Psoas muscle (tissue), 8 donors: ENCODE data around the gene LURAP1L. TPM values are rescaled to one million over a fixed set of nuclear protein-coding genes. Genes with fewer than 3 reads are reported as not detected.
A peak's percentile ranks its signal among the peaks of the same experiment; 100 is the strongest.

Experiments
- ATAC-seq, 4 donors: fragments of 200-7000 bp; cut with Tn5 transposase; one replicate each; pipeline ENCODE4 v1.9.1; 2020; ENCODE audit warnings: moderate library complexity in 3 of 4, mild to moderate bottlenecking in 2 of 4
- DNase-seq, 2 donors: peaks; one replicate each; pipeline ENCODE4 v3.0.0-alpha.2; 2020
- H3K27ac ChIP-seq: fragments of 200-600 bp; one replicate; pipeline ENCODE4 v1.8.0; 2022
- H3K27me3 ChIP-seq, 3 donors: fragments of 200-600 bp in 1 of 3; one replicate each; pipeline versions ENCODE4 v1.6.1 to v1.8.0; 2013 to 2022; ENCODE audit warnings: low read length in 2 of 3, mild to moderate bottlenecking in 2 of 3, moderate library complexity in 1 of 3; ENCODE audit not compliant: insufficient read depth in 3 of 3
- H3K36me3 ChIP-seq, 2 donors: fragments of 200-600 bp in 1 of 2; one replicate each; pipeline versions ENCODE4 v1.6.1 to v1.8.0; 2013 to 2022; ENCODE audit warnings: low read depth in 1 of 2, mild to moderate bottlenecking in 1 of 2, moderate library complexity in 1 of 2; ENCODE audit not compliant: insufficient read depth in 1 of 2
- H3K4me1 ChIP-seq: fragments of 200-600 bp; one replicate; pipeline ENCODE4 v1.8.0; 2022
- H3K4me3 ChIP-seq: fragments of 200-600 bp; one replicate; pipeline ENCODE4 v1.8.0; 2022; ENCODE audit warnings: mild to moderate bottlenecking
- H3K9me3 ChIP-seq: fragments of 200-600 bp; one replicate; pipeline ENCODE4 v1.8.0; 2022
- WGBS, 3 donors: extraction: QIAGEN DNeasy Blood & Tissue Kit; methylation state at CpG; one replicate each; pipeline versions ENCODE4 v1.1.6 to v1.1.7; 2013; 5-methylcytosine and 5-hydroxymethylcytosine counted together
- intact Hi-C, 2 donors: fragments of 100-400 bp; cut with DNase I; formaldehyde crosslinking; loops; one replicate each; pipeline versions ENCODE4 v1.11.0 to v1.14.2; 2022
- polyA plus RNA-seq, 3 donors: library from polyadenylated mRNA; stranded (reverse); fragments of 200-250 nt; gene quantifications; one replicate each; pipeline ENCODE4 v1.2.3, GENCODE V29; 2013
- total RNA-seq, 4 donors: library from RNA; stranded (reverse); fragmentation: NEBNext Ultra II Directional in 2 of 4; extraction: Animal tissue kit (Norgen Biotek cat#: 25700) in 2 of 4; gene quantifications; one replicate each; pipeline versions ENCODE4 v1.2.1 to v1.2.4, GENCODE V29; 2021 to 2023
- TF ChIP-seq, protein P1 (sequence below): fragments of 200-600 bp; IDR thresholded peaks from one replicate; pipeline ENCODE4 v1.8.0; 2022; ENCODE audit warnings: antibody characterized with exemption
- donor health status: healthy with polysubstance abuse.
- donor health status: DM: no; HTN: no; CAD: no; lungs with moderate emphysema.
- donor health status: Bipolar disorder and iron deficiency.
- donor health status: healthy.
- donor health status: DM: yes; HTN: yes; CAD: no.
- donor health status: DM: no; HTN: no; CAD: no.
- donor health status: DM: no; HTN: no; CAD: no.
- donor health status: DM: yes; HTN: yes; CAD: no.

Gene LURAP1L
- total and polyA plus RNA-seq, 7 donors: 1.0 to 6.3 (median 2.5) TPM

- no peak for ATAC-seq
- intact Hi-C loops: loop anchor here in 1 of 2 donors (5.0 kb wide), 1 partner anchor 51 kb away; no protein-coding TSS in a partner anchor
- WGBS, 3 donors: 76 to 86% (median 76%) methylated on average over 2 of the region's 2 CpGs
Observed at GRCh38 chr9:12773562-12773961, 1.3 kb upstream of the LURAP1L start.

GRCh38 chr9:12775679-12776512, 1.1 kb downstream of the LURAP1L start:
- Histone ChIP-seq H3K36me3 (no peaks in the 10 kb centered on the region), H3K4me1 (peaks cover 4% of the 10 kb centered on the region), H3K27me3 (no peaks in the 10 kb centered on the region), H3K27ac (peak overlapping the region; percentile 65), H3K4me3 (peak overlapping the region; percentile 82), H3K9me3 (no peaks in the 10 kb centered on the region)
- WGBS, 3 donors: 0 to 1% (median 0%) methylated on average over 43 to 50 of the region's 50 CpGs
- TF ChIP-seq, protein P1, sequence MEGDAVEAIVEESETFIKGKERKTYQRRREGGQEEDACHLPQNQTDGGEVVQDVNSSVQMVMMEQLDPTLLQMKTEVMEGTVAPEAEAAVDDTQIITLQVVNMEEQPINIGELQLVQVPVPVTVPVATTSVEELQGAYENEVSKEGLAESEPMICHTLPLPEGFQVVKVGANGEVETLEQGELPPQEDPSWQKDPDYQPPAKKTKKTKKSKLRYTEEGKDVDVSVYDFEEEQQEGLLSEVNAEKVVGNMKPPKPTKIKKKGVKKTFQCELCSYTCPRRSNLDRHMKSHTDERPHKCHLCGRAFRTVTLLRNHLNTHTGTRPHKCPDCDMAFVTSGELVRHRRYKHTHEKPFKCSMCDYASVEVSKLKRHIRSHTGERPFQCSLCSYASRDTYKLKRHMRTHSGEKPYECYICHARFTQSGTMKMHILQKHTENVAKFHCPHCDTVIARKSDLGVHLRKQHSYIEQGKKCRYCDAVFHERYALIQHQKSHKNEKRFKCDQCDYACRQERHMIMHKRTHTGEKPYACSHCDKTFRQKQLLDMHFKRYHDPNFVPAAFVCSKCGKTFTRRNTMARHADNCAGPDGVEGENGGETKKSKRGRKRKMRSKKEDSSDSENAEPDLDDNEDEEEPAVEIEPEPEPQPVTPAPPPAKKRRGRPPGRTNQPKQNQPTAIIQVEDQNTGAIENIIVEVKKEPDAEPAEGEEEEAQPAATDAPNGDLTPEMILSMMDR: peak; percentile 37
- intact Hi-C loops: loop anchor here in 1 of 2 donors (5.0 kb wide), 4 partner anchors 34 to 316 kb away; no protein-coding TSS in a partner anchor
- peak; percentile 44 to 92 (median 70) for ATAC-seq
- DNase-seq: peak; percentile 38 to 63

More at GRCh38 chr9:12773562-12773961, 1.3 kb upstream of the LURAP1L start:
- Histone ChIP-seq H3K9me3 (no peaks in the 10 kb centered on the region), H3K4me1 (peaks cover 4% of the 10 kb centered on the region), H3K36me3 (no peaks in the 10 kb centered on the region), H3K4me3 (no peak overlapping the region), H3K27me3 (no peaks in the 10 kb centered on the region), H3K27ac (no peak overlapping the region)
- DNase-seq: no peak
- TF ChIP-seq, protein P1: no peak

- DNase-seq (peak; percentile 84 to 86), ATAC-seq (peak in 2 of 4 donors; percentile 82 to 92)
- Histone ChIP-seq H3K9me3 (no peaks in the 10 kb centered on the region), H3K36me3 (no peaks in the 10 kb centered on the region), H3K27ac (peak overlapping the region; percentile 65), H3K4me1 (peaks cover 4% of the 10 kb centered on the region), H3K27me3 (no peaks in the 10 kb centered on the region), H3K4me3 (peak overlapping the region; percentile 82)
- TF ChIP-seq, protein P1: no peak
- WGBS, 3 donors: 7 to 9% (median 8%) methylated on average over 8 of the region's 8 CpGs
- intact Hi-C loops: loop anchor here in 1 of 2 donors (5.0 kb wide), 4 partner anchors 34 to 316 kb away; no protein-coding TSS in a partner anchor
Observed at GRCh38 chr9:12776513-12777055, 1.8 kb downstream of the LURAP1L start.

DNA sequence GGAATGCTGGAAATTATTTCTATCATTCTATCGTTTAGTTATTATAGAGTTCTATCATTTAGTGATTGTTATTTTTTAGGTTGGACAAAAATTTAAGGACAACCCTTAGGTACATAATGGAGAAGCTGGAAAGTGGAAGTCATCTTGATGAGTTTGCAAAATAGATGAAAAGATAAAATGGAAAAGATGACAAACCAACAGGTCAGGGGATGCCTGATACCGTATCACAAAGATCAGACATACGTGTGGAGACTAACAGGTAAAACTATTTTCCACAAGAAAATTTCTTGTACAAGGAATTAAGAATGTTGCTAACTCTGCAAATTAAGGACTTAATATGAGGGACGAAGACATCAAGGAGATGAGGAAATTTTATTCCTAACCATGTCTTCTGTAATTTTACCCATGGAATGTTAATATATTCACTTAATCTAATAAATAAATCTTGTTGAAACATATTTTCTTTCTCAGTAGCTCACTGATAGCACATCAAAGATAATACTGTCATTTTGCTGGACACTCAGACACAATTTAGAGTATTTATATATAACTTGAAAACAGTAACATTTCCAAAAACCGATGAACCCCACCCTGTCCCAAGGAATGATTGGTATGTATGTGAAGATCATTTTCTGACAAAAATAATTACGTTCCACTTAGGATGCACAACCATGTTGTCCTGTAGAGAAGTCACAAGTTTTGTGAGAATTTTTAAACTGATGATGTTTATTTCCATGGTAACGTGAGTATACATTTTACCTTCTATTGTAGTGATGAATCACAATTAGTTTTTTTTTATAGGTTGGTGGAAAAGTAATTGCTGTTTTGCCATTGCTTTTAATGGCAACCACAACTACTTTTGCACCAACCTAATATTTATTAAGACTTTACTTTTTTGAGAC, 2.6 kb downstream of the LURAP1L start:
- Histone ChIP-seq H3K36me3 (no peaks in the 10 kb centered on the region), H3K9me3 (no peaks in the 10 kb centered on the region), H3K4me1 (peaks cover 4% of the 10 kb centered on the region), H3K27ac (peak overlapping the region; percentile 65), H3K4me3 (peak overlapping the region; percentile 82), H3K27me3 (no peaks in the 10 kb centered on the region)
- TF ChIP-seq, protein P1: no peak
- 30 to 47% (median 33%) methylated on average over 7 of the region's 7 CpGs for WGBS, 3 donors
- ATAC-seq (no peak), DNase-seq (no peak)
- intact Hi-C loops: loop anchor here in 1 of 2 donors (5.0 kb wide), 4 partner anchors 35 to 315 kb away; no protein-coding TSS in a partner anchor
